Superior temporal gyrus (tissue), 1 donor: Measurements from ENCODE around the gene DHX35.
A peak's percentile ranks its signal among the peaks of the same experiment; 100 is the strongest.
"Not testable (repeated sequence)": the region's sequence is repeated elsewhere in the genome, so short reads cannot be mapped to it uniquely, and the experiment has no call there.

ENCODE experiments used
- DNase-seq: peaks from one replicate; pipeline ENCODE4 v3.0.0-alpha.2; 2016; ENCODE audit errors: extremely low spot score

The DHX35 gene

DNA sequence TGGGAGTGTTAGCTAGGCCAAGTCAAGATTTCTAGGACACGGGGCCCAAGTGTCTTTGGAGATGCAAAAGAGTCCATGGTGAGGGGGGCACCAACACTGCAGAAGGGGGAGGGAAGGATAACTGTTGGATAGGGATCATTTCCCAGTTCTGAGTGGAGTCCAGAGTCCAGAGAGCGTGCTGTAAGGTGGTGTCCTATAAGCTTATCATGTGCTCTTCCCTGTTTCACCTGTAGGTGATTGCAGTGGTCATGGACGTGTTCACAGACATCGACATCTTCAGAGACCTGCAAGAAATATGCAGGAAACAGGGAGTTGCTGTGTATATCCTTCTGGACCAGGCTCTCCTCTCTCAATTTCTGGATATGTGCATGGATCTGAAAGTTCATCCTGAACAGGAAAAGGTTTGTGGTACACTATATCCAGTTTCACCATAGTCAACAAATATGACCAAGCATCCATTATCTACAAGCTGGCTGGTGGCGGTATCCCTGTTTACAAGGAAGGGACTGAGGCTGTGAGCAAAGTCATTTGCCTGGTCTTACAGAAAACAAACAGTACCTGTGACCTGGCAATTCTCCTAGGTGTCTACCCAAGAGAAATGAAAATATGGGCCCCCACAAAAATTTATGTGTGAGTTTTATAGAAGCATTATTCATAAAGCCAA is 20.3 kb upstream of the DHX35 start:
- DNase-seq: no peak

DNA sequence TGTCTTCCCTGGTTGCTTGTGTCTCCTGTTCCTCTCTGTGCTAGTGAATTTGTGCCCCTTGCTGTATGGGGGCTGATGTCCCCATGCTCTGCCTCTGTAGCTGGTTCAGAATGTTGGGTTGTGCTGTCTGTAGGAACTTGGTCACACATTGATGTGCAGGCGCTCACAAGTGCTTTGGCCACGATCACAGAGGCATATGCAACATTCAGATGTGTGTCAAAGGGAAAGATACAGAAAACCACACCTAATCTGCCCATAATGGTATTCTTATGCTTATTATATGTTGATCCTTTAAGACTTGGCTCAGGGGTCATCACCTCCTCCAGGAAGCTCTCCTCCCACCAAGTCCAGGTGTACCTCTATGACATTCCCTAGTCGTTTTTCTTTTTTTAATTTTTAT is 17.1 kb upstream of the DHX35 start:
- DNase-seq: no peak

DNA sequence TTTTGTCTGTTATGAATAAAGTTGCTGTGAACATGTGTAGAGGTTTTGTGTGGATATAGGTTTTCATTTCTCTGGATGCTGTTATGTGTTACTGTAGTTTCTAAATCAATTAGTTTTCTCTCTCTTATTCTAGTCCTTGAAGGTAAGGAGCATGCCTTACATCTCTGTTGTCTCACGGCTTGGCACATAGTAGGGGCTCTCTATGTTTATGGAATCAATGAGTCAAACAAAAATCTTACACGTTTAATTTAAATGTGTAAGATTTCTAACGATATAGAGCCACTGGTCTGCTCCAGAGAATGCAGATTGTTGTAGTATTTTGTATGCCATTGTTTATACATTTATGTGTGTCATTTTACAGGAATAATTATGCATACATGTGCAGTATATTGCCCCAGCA is 15.3 kb upstream of the DHX35 start:
- no peak for DNase-seq

DNA sequence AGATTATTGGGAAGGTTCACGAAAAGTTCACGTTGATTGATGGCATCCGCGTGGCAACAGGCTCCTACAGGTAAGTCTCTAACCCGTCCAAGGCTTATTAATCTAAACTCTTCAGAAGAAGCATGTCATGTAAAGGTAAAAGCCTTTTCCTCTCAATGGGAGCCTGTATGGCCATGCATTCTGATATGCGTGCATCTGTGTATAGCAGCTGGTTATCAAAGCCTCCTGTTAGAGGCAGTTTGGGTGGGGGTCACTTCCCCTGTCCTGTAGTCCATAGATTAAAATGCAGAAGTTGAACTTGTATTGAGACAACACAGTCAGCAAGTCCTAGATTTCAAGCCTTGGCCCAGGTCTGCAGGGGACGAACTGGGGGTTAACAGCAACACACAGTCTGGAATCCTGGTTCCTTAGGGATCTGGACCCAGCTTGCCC is 14.2 kb upstream of the DHX35 start:
- DNase-seq: no peak

DNA sequence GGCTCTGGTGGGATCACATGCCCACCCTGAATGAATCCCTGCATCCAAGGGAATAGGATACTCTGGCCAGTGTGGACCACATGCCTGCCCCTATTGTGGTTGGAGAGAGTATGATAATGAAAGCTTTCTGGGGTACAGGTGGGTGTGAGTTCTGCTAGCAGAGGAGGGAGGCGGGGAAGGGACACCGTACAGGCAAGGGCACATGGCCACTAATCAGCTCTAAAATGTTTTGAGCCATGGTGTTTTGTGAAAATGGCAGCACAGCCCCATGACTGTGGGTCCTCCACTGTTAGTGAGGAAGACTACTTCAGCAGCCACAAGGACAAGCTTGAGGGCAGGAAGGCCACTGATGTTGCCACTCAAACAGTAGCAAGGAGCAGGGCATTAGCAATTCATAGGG is 11.9 kb upstream of the DHX35 start:
- DNase-seq: no peak

DNA sequence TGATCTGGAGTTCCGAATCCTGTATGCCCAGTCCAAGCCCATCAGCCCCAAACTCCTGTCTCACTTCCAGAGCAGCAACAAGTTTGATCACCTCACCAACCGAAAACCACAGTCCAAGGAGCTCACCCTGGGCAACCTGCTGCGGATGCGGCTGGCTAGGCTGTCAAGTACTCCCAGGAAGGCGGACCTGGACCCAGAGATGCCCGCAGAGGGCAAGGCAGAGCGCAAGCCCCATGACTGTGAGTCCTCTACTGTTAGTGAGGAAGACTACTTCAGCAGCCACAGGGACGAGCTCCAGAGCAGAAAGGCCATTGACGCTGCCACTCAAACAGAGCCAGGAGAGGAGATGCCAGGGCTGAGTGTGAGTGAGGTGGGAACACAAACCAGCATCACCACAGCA is 10.5 kb upstream of the DHX35 start:
- no peak for DNase-seq

DNA sequence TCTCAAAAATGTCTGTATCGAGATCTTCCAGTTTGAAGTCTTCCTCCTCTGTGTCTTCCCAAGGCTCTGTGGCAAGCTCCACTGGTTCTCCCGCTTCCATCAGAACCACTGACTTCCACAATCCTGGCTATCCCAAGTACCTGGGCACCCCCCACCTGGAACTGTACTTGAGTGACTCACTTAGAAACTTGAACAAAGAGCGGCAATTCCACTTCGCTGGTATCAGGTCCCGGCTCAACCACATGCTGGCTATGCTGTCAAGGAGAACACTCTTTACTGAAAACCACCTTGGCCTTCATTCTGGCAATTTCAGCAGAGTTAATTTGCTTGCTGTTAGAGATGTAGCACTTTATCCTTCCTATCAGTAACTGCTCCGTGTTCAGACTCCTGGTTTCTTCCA is 10.0 kb upstream of the DHX35 start:
- no peak for DNase-seq

DNA sequence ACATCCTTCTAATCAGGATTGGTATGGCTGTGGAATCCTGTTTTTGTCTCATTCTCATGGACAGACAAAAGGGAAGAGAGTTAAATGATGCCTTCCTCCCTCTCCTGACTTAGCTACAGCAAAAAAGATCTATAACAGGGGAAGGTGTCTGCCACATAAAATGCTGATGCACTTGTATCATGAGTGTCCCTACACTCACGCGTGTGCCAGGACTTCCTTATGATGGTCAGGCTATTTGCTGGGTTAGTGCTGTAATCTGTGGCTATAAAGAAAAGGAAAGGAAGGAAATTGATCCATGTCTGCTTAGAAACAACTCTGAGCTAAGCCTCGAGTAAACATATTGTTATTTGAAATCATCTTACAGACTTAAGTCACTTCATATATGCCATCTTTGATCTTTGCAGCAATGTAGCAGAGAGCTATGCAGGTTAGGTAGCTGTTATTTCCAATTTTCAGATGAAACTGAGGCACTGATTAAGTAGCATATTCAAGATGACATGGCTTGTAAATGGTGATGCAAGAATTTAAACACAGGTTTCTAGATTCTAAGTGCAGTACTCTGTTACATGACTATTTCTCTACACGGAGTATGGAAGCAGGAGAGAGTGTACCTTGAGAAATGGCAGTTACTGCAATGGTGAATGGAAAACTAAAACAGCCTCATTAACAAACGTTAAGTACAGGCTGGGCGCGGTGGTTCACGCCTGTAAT is 8.4 kb upstream of the DHX35 start:
- no peak for DNase-seq

DNA sequence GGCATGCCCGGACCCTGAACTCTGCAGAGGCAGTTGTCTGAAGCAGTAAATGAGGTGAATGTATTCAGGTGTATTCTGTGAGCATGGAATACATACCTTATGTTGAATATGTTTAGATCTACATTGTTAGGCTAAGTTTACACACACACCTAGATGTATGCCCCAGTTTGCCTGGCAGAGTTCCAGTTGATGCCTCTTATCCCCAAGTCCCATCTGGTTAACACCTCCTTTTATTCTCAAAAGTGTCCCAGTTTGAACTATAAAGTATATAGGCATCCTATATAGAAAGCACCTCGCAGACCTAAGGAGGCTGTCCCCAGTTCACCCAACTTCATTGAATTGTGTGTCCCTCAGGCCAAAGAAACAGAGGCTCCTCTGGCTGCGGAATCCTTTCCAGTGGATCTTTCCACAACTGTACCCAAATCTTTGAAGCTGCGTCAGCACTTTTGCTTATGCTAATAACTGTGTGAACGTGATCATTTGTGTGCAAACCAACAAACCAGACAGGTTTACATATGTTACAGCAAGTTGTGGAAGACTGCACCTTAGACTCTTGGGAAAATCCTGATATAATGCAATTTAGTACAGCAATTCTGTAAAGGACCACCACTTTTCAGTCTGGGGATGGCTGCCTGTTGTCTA is 4.8 kb upstream of the DHX35 start:
- no peak for DNase-seq

DNA sequence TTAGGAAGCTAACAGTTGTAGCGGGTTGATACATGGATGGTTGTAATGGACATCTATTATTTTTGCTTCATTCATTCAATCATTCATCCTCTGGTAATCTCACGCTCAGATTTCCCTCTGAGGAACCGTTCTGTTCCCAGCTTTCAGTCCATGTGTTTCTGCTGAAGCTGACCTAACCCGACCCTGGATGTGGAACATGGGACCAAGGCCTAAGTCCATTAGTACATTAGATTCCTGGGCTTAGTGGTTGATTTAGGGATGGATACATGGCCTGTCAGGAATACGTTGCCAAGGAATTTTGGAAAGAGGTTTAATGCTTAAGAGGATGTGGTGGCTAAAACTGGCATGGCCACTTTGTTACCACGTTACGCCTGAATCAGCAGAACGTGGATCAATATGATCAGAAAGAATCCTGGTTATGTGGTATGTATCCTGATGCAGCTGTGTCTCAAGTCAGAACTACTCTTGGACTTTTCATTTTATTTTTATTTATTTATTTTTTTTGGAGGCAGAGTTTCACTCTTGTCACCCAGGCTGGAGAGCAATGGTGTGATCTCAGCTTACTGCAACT is 4.1 kb upstream of the DHX35 start:
- no peak for DNase-seq

DNA sequence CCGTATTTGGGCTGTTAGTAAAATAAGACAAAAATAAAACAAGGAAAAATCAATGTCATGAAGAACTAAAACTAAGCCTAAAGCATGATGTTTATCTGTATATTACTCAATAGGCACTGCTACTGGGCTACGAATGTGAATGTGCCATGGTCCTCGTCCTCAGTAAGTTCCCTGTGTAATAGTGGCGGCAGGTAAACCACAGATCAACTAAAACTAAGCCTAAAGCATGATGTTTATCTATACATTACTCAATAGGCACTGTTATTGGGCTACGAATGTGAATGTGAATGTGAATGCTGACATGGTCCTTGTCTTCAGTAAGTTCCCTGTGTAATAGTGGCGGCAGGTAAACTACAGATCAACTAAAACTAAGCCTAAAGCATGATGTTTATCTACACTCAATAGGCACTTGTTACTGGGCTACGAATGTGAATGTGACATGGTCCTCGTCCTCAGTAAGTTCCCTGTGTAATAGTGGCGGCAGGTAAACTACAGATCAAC is 1.9 kb upstream of the DHX35 start:
- not testable (repeated sequence) for DNase-seq

DNA sequence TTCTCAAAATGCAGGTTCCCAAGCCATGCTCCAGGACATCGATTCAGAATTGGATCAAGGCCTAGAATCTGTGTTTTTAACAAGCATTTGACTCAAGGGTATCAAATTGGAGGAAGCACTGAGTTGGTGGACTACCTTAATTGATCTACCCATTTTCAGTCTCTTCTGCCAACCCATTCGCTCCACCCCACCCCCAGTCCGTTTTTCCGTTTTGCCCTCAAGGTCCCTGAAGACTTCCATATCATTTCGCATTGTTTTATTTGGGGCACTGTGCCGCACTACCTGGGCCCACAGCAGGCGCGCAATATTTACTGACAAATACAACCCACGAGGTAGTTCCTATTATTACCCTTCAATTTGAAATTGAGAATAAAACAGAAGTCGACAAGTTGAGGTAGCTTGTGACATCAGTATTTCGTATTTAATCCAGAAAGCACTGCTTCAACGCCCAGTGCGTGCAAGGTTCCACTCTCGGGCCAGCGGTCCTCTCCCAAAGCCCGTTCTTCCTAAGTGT is 557 bp upstream of the DHX35 start:
- DNase-seq: no peak

GRCh38 chr20:38962928-38963401 is 821 bp downstream of the DHX35 start:
- DNase-seq: no peak

- no peak for DNase-seq
Observed at GRCh38 chr20:38963745-38964144, 1.6 kb downstream of the DHX35 start.

DNA sequence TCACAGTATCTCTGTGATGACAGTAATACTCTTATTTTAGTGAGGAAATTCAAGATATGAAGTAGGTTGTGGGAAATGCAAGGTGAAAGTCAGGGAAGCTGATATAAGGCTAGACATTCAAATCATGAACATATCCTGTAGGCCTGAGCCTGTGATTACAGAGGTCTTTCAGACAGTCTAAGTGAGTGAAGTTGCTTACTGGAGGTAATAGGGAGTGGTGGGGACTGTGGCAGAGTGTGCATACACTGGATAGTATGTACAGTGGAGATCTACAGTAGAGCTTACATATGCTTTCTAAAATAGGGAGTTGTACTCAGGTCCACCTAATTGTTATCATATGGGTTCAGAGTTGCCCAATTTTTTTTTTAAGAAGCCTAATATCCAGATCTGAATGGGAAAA is 3.1 kb downstream of the DHX35 start:
- no peak for DNase-seq

GRCh38 chr20:38968090-38968489 is 5.9 kb downstream of the DHX35 start:
- DNase-seq: no peak

- no peak for DNase-seq
Observed at GRCh38 chr20:38969708-38970107, 7.6 kb downstream of the DHX35 start.

GRCh38 chr20:38970302-38970701 is 8.2 kb downstream of the DHX35 start:
- no peak for DNase-seq

DNA sequence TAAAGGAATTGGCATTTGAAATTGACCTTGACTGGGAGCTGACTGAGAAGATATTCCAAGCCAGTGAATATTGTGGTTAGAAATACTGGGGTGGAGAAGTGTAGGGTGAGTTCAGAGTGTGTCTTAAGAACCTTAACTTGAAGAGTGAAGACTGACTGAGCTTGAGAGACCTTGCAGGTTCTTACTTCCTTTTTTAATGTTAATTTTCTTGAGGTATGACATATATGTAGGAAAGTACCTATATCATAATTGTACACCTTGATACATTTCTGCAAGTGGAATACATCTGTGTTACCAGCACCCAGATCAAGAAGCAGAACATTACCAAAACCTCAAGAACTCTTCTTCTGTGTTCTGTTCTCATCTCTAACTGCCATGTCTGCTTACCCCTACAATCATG is 11.0 kb downstream of the DHX35 start:
- no peak for DNase-seq

DNA sequence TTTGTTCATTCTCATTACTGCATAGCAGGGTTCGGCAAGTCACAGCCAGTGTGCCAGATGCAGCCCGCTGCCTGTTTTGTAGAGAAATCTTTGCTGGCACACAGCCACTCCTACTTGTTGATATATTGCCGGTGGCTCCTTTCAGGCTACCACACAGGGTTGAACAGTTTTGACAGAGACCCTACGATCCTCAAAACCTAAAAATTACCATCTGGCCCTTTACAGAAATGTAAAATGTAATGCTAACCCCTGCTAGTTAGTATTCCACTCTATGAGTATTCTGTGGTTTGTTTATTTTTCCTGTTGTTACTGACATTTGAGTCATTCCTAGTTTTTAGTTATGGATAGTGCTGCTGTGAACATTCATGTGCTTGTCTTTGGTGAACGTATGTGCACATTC is 11.5 kb downstream of the DHX35 start:
- DNase-seq: peak; percentile 52

GRCh38 chr20:38975539-38976120 is 13.5 kb downstream of the DHX35 start:
- DNase-seq: no peak

- DNase-seq: no peak
Observed at GRCh38 chr20:38979434-38979833, 17.3 kb downstream of the DHX35 start.
